Erythroblast (primary cell): ENCODE data around the gene SHISA3.

Source experiments
- GATA1 ChIP-seq: IDR thresholded peaks from 2 replicates; pipeline ENCODE4 v1.6.1; 2011; ENCODE audit warnings: low read depth, mild to moderate bottlenecking, control low read depth, low read length, moderate library complexity
- POLR2A ChIP-seq: IDR thresholded peaks from 2 replicates; pipeline ENCODE4 v1.6.1; 2011; ENCODE audit warnings: mild to moderate bottlenecking, low read length

- TF ChIP-seq POLR2A (no peak), GATA1 (no peak)
Measured at GRCh38 chr4:42371305-42372252, 25.7 kb upstream of the SHISA3 start.
